NCI-H82 treated with DMSO at 0.1 percent for 48 hours (cell line): ENCODE data around the gene WDR64.
A peak's percentile ranks its signal among the peaks of the same experiment; 100 is the strongest.

ENCODE experiments used
- DNase-seq: peaks from one replicate; lab custom pipeline; 2025; ENCODE audit not compliant: unreplicated experiment; lab: John Stamatoyannopoulos, UW

Gene WDR64

GRCh38 chr1:241630899-241631298 is 21.2 kb upstream of the WDR64 start:
- no peak for DNase-seq

- DNase-seq = no peak
Observed at GRCh38 chr1:241631674-241632073, 20.4 kb upstream of the WDR64 start.

- DNase-seq = no peak
Observed at GRCh38 chr1:241632987-241633386, 19.1 kb upstream of the WDR64 start.

- no peak for DNase-seq
Observed at GRCh38 chr1:241635556-241636152, 16.4 kb upstream of the WDR64 start.

- DNase-seq = no peak
Observed at GRCh38 chr1:241636291-241636690, 15.8 kb upstream of the WDR64 start.

GRCh38 chr1:241637046-241637590 is 15.0 kb upstream of the WDR64 start:
- no peak for DNase-seq

GRCh38 chr1:241637604-241638003 is 14.5 kb upstream of the WDR64 start:
- no peak for DNase-seq

GRCh38 chr1:241638099-241638682 is 13.9 kb upstream of the WDR64 start:
- no peak for DNase-seq

GRCh38 chr1:241638909-241639622 is 13.0 kb upstream of the WDR64 start:
- no peak for DNase-seq

GRCh38 chr1:241639623-241640148 is 12.4 kb upstream of the WDR64 start:
- DNase-seq = peak; percentile 47

GRCh38 chr1:241640149-241640866 is 11.8 kb upstream of the WDR64 start, which contains the start of the genes CHML and OPN3:
Gene CHML (minus strand): TSS chr1:241640369. CDS start chr1:241635766, 4,603 bp downstream.
Gene OPN3 (minus strand): TSS chr1:241640369. CDS start chr1:241640254, 115 bp downstream.
- DNase-seq = peak; percentile 71

GRCh38 chr1:241640867-241641622 is 11.0 kb upstream of the WDR64 start:
- no peak for DNase-seq

- DNase-seq = no peak
Observed at GRCh38 chr1:241641773-241642592, 10.1 kb upstream of the WDR64 start.

GRCh38 chr1:241642593-241642944 is 9.5 kb upstream of the WDR64 start:
- no peak for DNase-seq

GRCh38 chr1:241644259-241644658 is 7.8 kb upstream of the WDR64 start:
- DNase-seq = no peak

- no peak for DNase-seq
Observed at GRCh38 chr1:241645199-241645598, 6.9 kb upstream of the WDR64 start.

GRCh38 chr1:241646201-241646600 is 5.9 kb upstream of the WDR64 start:
- DNase-seq = no peak

- no peak for DNase-seq
Observed at GRCh38 chr1:241647658-241648057, 4.4 kb upstream of the WDR64 start.

GRCh38 chr1:241648159-241648558 is 3.9 kb upstream of the WDR64 start:
- DNase-seq = no peak

- no peak for DNase-seq
Observed at GRCh38 chr1:241654019-241654418, 1.9 kb downstream of the WDR64 start.
